Fibroblast of mammary gland (primary cell): Measurements from ENCODE around the gene SIPA1L2.
A peak's percentile ranks its signal among the peaks of the same experiment; 100 is the strongest.

Experiments used
- DNase-seq: peaks from one replicate; pipeline ENCODE4 v3.0.0-alpha.2; 2010; ENCODE audit warnings: low read depth
- H3K4me3 ChIP-seq: 2 replicates; pipeline ENCODE4 v1.5.1; 2011; ENCODE audit warnings: low read depth, mild to moderate bottlenecking, low read length, moderate library complexity; ENCODE audit not compliant: control insufficient read depth
- CTCF ChIP-seq: conservative IDR thresholded peaks from 2 replicates; pipeline ENCODE4 v1.5.1; 2011; ENCODE audit warnings: low read depth, low read length, inconsistent platforms; ENCODE audit not compliant: control insufficient read depth, insufficient read depth

SIPA1L2 gene

GRCh38 chr1:232657426-232658005 lies 27.6 kb upstream of the SIPA1L2 start:
- no peak for DNase-seq
- no peak for TF ChIP-seq CTCF
- no peak overlapping the region for H3K4me3 ChIP-seq

GRCh38 chr1:232655746-232656085 lies 25.8 kb upstream of the SIPA1L2 start:
- no peak for DNase-seq
- TF ChIP-seq CTCF = no peak
- no peak overlapping the region for H3K4me3 ChIP-seq

GRCh38 chr1:232655028-232655745 lies 25.3 kb upstream of the SIPA1L2 start:
- no peak overlapping the region for H3K4me3 ChIP-seq
- TF ChIP-seq CTCF = no peak
- DNase-seq = no peak

- H3K4me3 ChIP-seq = no peak overlapping the region
- TF ChIP-seq CTCF = no peak
- DNase-seq = no peak
These were observed 23.9 kb upstream of the SIPA1L2 start for GRCh38 chr1:232653789-232654188.

- no peak overlapping the region for H3K4me3 ChIP-seq
- no peak for DNase-seq
- no peak for TF ChIP-seq CTCF
These were observed 20.9 kb upstream of the SIPA1L2 start for GRCh38 chr1:232650845-232651244.

- DNase-seq = no peak
- H3K4me3 ChIP-seq = no peak overlapping the region
- no peak for TF ChIP-seq CTCF
These were observed 20.5 kb upstream of the SIPA1L2 start for GRCh38 chr1:232650418-232650817.

- TF ChIP-seq CTCF = no peak
- DNase-seq = peak; percentile 29
- H3K4me3 ChIP-seq = no peak overlapping the region
These were observed 18.4 kb upstream of the SIPA1L2 start for GRCh38 chr1:232648316-232648715.
